GM12892 (cell line): Measurements from ENCODE around the gene LRRC27.

Source experiments
- POLR2A ChIP-seq: IDR thresholded peaks from 2 replicates; pipeline ENCODE4 v1.6.1; 2011; ENCODE audit warnings: low read depth, low read length, control low read depth
- TAF1 ChIP-seq: IDR thresholded peaks from 2 replicates; pipeline ENCODE4 v1.6.1; 2011; ENCODE audit warnings: low read depth, mild to moderate bottlenecking, control low read depth, low read length, borderline replicate concordance

DNA sequence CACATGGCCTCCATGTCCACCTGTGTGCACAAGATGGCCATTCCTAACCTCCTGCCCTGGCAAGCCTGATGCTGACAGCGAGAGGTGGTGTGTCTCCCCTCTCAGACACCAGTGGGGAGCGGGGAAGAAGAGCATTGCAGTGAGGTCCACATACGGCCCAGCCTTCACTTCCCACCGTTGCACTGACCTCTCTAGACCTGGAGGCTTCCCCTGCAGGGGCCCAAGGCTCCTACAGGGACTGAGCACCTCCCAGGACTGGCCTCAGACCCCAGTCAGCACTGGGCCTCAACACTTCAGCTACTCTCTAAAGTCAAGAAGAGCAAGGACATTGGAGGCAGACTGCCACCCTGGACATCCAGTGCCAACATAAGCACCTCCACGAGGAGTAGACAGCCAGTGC lies 40.2 kb upstream of the LRRC27 start:
- TF ChIP-seq POLR2A (no peak), TAF1 (no peak)
